ENCODE measurements around the gene CKLF. TPM values are rescaled to one million over a fixed set of nuclear protein-coding genes. Genes with fewer than 3 reads are reported as not detected.

Gene CKLF
- polyA plus RNA-seq, 1 donor, result 30.9 TPM

- 100% methylated on average over 1 of the region's 6 CpGs for WGBS (ENCODE audit: insufficient coverage, low lambda C conversion rate)
- Histone ChIP-seq H3K4me3 (ENCODE audit: low read length) (no peak overlapping the region), H3K36me3 (ENCODE audit: control insufficient read depth, insufficient read depth, low read length) (peaks cover 57% of the 10 kb centered on the region), H3K9me3 (ENCODE audit: control insufficient read depth, low read depth, low read length) (no peaks in the 10 kb centered on the region), H3K4me1 (ENCODE audit: control insufficient read depth, insufficient read depth, low read length) (peaks cover 15% of the 10 kb centered on the region), H3K27me3 (ENCODE audit: control insufficient read depth, insufficient read depth, low read length) (no peaks in the 10 kb centered on the region), H3K27ac (ENCODE audit: low read length) (peak overlapping the region; percentile 14)
- DNase-seq, result peak; percentile 46 to 67
These were observed 27.7 kb upstream of the CKLF start for GRCh38 chr16:66524601-66525164.

GRCh38 chr16:66525396-66526180 is 26.8 kb upstream of the CKLF start:
- DNase-seq, result no peak
- H3K36me3 ChIP-seq (ENCODE audit: control insufficient read depth, insufficient read depth, low read length), result peaks cover 59% of the 10 kb centered on the region
- no peaks in the 10 kb centered on the region for H3K9me3 ChIP-seq (ENCODE audit: control insufficient read depth, low read depth, low read length)
- H3K4me3 ChIP-seq (ENCODE audit: low read length), result no peak overlapping the region
- H3K27me3 ChIP-seq (ENCODE audit: control insufficient read depth, insufficient read depth, low read length), result no peaks in the 10 kb centered on the region
- peaks cover 15% of the 10 kb centered on the region for H3K4me1 ChIP-seq (ENCODE audit: control insufficient read depth, insufficient read depth, low read length)
- no peak overlapping the region for H3K27ac ChIP-seq (ENCODE audit: low read length)
- WGBS (ENCODE audit: insufficient coverage, low lambda C conversion rate), result no CpG with 5 or more reads among the region's 9 CpGs

- Histone ChIP-seq H3K4me3 (ENCODE audit: low read length) (no peak overlapping the region), H3K4me1 (ENCODE audit: control insufficient read depth, insufficient read depth, low read length) (peaks cover 8% of the 10 kb centered on the region), H3K27ac (ENCODE audit: low read length) (no peak overlapping the region), H3K9me3 (ENCODE audit: control insufficient read depth, low read depth, low read length) (no peaks in the 10 kb centered on the region), H3K27me3 (ENCODE audit: control insufficient read depth, insufficient read depth, low read length) (no peaks in the 10 kb centered on the region), H3K36me3 (ENCODE audit: control insufficient read depth, insufficient read depth, low read length) (peaks cover 60% of the 10 kb centered on the region)
- no CpG with 5 or more reads among the region's 5 CpGs for WGBS (ENCODE audit: insufficient coverage, low lambda C conversion rate)
- no peak for DNase-seq
These were observed 24.1 kb upstream of the CKLF start for GRCh38 chr16:66528294-66528693.

GRCh38 chr16:66529475-66529874 is 22.9 kb upstream of the CKLF start:
- Histone ChIP-seq H3K4me3 (ENCODE audit: low read length) (no peak overlapping the region), H3K27ac (ENCODE audit: low read length) (no peak overlapping the region), H3K27me3 (ENCODE audit: control insufficient read depth, insufficient read depth, low read length) (no peaks in the 10 kb centered on the region), H3K36me3 (ENCODE audit: control insufficient read depth, insufficient read depth, low read length) (peaks cover 61% of the 10 kb centered on the region), H3K4me1 (ENCODE audit: control insufficient read depth, insufficient read depth, low read length) (peaks cover 8% of the 10 kb centered on the region), H3K9me3 (ENCODE audit: control insufficient read depth, low read depth, low read length) (no peaks in the 10 kb centered on the region)
- no CpG with 5 or more reads among the region's 6 CpGs for WGBS (ENCODE audit: insufficient coverage, low lambda C conversion rate)
- no peak for DNase-seq

GRCh38 chr16:66534376-66534799 is 18.0 kb upstream of the CKLF start:
- no peak for DNase-seq
- Histone ChIP-seq H3K36me3 (ENCODE audit: control insufficient read depth, insufficient read depth, low read length) (peaks cover 52% of the 10 kb centered on the region), H3K27me3 (ENCODE audit: control insufficient read depth, insufficient read depth, low read length) (no peaks in the 10 kb centered on the region), H3K4me3 (ENCODE audit: low read length) (no peak overlapping the region), H3K27ac (ENCODE audit: low read length) (no peak overlapping the region), H3K9me3 (ENCODE audit: control insufficient read depth, low read depth, low read length) (peaks cover 4% of the 10 kb centered on the region), H3K4me1 (ENCODE audit: control insufficient read depth, insufficient read depth, low read length) (peaks cover 9% of the 10 kb centered on the region)
- no CpG with 5 or more reads among the region's 1 CpG for WGBS (ENCODE audit: insufficient coverage, low lambda C conversion rate)

GRCh38 chr16:66536525-66536924 is 15.9 kb upstream of the CKLF start:
- Histone ChIP-seq H3K9me3 (ENCODE audit: control insufficient read depth, low read depth, low read length) (peaks cover 4% of the 10 kb centered on the region), H3K36me3 (ENCODE audit: control insufficient read depth, insufficient read depth, low read length) (peaks cover 37% of the 10 kb centered on the region)
- no CpG with 5 or more reads among the region's 4 CpGs for whole genome bisulfite sequencing (ENCODE audit: insufficient coverage, low lambda C conversion rate)

GRCh38 chr16:66537236-66537635 is 15.1 kb upstream of the CKLF start:
- WGBS (ENCODE audit: insufficient coverage, low lambda C conversion rate), result no CpG with 5 or more reads among the region's 2 CpGs

More at GRCh38 chr16:66536525-66536924, 15.9 kb upstream of the CKLF start:
- H3K27ac ChIP-seq (ENCODE audit: low read length), result no peak overlapping the region
- DNase-seq, result no peak
- peaks cover 17% of the 10 kb centered on the region for H3K4me1 ChIP-seq (ENCODE audit: control insufficient read depth, insufficient read depth, low read length)
- H3K4me3 ChIP-seq (ENCODE audit: low read length), result no peak overlapping the region
- no peaks in the 10 kb centered on the region for H3K27me3 ChIP-seq (ENCODE audit: control insufficient read depth, insufficient read depth, low read length)

GRCh38 chr16:66538910-66539309 is 13.5 kb upstream of the CKLF start:
- Histone ChIP-seq H3K4me3 (ENCODE audit: low read length) (no peak overlapping the region), H3K27ac (ENCODE audit: low read length) (peak overlapping the region; percentile 91), H3K4me1 (ENCODE audit: control insufficient read depth, insufficient read depth, low read length) (peaks cover 17% of the 10 kb centered on the region), H3K27me3 (ENCODE audit: control insufficient read depth, insufficient read depth, low read length) (no peaks in the 10 kb centered on the region), H3K9me3 (ENCODE audit: control insufficient read depth, low read depth, low read length) (peaks cover 4% of the 10 kb centered on the region), H3K36me3 (ENCODE audit: control insufficient read depth, insufficient read depth, low read length) (peaks cover 46% of the 10 kb centered on the region)
- DNase-seq, result peak; percentile 87 to 95
- WGBS (ENCODE audit: insufficient coverage, low lambda C conversion rate), result no CpG with 5 or more reads among the region's 5 CpGs

More at GRCh38 chr16:66537236-66537635, 15.1 kb upstream of the CKLF start:
- DNase-seq, result no peak
- Histone ChIP-seq H3K4me1 (ENCODE audit: control insufficient read depth, insufficient read depth, low read length) (peaks cover 17% of the 10 kb centered on the region), H3K36me3 (ENCODE audit: control insufficient read depth, insufficient read depth, low read length) (peaks cover 42% of the 10 kb centered on the region), H3K9me3 (ENCODE audit: control insufficient read depth, low read depth, low read length) (peaks cover 4% of the 10 kb centered on the region), H3K27me3 (ENCODE audit: control insufficient read depth, insufficient read depth, low read length) (no peaks in the 10 kb centered on the region), H3K4me3 (ENCODE audit: low read length) (no peak overlapping the region), H3K27ac (ENCODE audit: low read length) (no peak overlapping the region)

GRCh38 chr16:66539623-66540469 is 12.5 kb upstream of the CKLF start:
- peaks cover 44% of the 10 kb centered on the region for H3K36me3 ChIP-seq (ENCODE audit: control insufficient read depth, insufficient read depth, low read length)
- no peaks in the 10 kb centered on the region for H3K27me3 ChIP-seq (ENCODE audit: control insufficient read depth, insufficient read depth, low read length)
- H3K4me1 ChIP-seq (ENCODE audit: control insufficient read depth, insufficient read depth, low read length), result peaks cover 17% of the 10 kb centered on the region
- H3K9me3 ChIP-seq (ENCODE audit: control insufficient read depth, low read depth, low read length), result peaks cover 4% of the 10 kb centered on the region
- WGBS (ENCODE audit: insufficient coverage, low lambda C conversion rate), result no CpG with 5 or more reads among the region's 3 CpGs
- H3K4me3 ChIP-seq (ENCODE audit: low read length), result no peak overlapping the region
- peak overlapping the region; percentile 59 for H3K27ac ChIP-seq (ENCODE audit: low read length)
- peak; percentile 65 to 84 for DNase-seq
